ENCODE data around the gene NOL4L.

DNA sequence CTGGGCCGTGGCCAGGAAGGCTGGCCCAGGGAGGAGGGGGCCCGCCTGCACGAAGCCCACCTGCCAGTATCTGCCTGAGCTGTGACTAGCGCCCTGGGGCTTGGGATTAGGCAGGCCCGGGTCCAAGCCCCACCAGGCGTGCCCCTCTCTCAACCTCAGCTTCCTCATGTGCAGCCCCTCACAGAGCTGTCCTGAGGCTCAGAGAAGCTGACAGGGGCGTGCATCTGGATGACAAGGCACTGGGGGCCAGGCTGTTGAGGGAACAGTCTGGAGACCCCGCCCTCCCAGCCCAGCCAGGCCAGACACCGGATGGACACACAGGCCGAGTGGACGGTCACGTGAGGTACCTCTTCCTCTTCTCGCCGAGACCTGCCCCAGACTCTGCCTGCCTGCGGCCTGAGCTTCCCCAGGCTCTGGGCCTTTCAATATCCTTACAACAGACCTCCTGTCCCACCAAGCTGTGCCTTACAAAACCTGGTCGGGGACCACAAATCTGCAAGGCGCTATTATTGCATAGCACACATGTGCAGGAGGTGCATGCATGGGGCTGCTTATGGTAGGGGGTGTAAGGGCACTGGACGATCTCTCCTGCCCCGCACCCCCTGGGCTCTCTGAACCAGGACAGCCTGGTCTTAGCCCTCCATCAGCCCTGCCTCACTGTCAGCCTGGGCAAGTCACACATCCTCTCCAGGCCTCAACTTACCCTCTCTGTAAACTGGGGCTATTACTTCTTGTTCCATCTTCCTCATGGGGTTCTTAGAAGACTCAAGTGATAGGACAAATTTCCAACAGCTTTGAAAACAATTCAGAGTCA is 20.0 kb downstream of the NOL4L start:
- no peak for TF ChIP-seq POLR2A (IDR thresholded peaks at IDR 0.05)
- TF ChIP-seq, protein P1, sequence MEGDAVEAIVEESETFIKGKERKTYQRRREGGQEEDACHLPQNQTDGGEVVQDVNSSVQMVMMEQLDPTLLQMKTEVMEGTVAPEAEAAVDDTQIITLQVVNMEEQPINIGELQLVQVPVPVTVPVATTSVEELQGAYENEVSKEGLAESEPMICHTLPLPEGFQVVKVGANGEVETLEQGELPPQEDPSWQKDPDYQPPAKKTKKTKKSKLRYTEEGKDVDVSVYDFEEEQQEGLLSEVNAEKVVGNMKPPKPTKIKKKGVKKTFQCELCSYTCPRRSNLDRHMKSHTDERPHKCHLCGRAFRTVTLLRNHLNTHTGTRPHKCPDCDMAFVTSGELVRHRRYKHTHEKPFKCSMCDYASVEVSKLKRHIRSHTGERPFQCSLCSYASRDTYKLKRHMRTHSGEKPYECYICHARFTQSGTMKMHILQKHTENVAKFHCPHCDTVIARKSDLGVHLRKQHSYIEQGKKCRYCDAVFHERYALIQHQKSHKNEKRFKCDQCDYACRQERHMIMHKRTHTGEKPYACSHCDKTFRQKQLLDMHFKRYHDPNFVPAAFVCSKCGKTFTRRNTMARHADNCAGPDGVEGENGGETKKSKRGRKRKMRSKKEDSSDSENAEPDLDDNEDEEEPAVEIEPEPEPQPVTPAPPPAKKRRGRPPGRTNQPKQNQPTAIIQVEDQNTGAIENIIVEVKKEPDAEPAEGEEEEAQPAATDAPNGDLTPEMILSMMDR (IDR thresholded peaks at IDR 0.05) = no peak

All from thyroid gland (tissue), 4 donors.